GM21529 (cell line): ENCODE results near the gene MCM5.

ENCODE experiments used
- ATAC-seq: cut with Tn5 transposase; IDR thresholded peaks from one replicate; pipeline ENCODE4 v1.9.1; 2021; ENCODE audit not compliant: unreplicated experiment

Gene MCM5

DNA sequence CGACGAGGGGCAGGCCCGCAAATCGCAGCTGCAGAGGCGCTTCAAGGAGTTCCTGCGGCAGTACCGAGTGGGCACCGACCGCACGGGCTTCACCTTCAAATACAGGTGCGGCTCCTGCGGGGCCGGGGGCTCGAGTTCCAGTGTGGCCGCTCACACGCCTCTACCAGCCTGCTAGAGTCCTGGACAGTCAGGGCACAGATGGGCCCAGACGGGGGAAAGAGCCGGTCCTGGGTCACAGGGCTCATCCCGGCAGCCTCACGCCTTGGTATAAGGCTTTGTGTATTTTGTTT lies 506 bp downstream of the MCM5 start:
- no peak for ATAC-seq

GRCh38 chr22:35401863-35402262 lies 1.9 kb downstream of the MCM5 start:
- no peak for ATAC-seq

DNA sequence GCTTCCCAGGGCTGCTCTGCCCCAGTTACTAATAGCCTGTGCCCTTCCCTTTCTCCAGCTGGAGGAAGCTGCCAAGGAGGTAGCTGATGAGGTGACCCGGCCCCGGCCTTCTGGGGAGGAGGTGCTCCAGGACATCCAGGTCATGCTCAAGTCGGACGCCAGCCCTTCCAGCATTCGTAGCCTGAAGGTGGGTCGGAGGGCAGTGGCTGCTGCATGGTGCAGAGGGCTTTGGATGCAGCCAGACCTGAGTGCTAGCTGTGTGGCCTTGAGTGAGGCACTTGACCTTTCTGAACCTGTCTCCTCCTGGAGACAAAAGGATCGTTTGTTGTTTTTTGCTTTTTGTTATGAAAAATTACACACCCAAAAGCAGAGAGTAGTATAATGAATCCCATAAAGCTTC lies 3.4 kb downstream of the MCM5 start:
- ATAC-seq, result no peak

GRCh38 chr22:35404176-35404575 lies 4.2 kb downstream of the MCM5 start:
- no peak for ATAC-seq

DNA sequence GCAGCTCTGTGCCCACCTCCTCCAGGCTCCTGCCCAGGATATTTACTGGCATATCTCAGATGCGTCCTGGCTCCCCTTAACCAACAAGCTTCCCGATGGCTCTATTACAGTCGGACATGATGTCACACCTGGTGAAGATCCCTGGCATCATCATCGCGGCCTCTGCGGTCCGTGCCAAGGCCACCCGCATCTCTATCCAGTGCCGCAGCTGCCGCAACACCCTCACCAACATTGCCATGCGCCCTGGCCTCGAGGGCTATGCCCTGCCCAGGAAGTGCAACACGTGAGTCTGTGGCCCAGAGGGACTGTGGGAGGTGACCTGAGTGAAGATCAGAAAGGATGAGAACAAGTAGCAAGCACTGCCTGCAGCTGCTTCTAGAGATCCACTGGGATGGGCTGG lies 6.5 kb downstream of the MCM5 start:
- no peak for ATAC-seq

DNA sequence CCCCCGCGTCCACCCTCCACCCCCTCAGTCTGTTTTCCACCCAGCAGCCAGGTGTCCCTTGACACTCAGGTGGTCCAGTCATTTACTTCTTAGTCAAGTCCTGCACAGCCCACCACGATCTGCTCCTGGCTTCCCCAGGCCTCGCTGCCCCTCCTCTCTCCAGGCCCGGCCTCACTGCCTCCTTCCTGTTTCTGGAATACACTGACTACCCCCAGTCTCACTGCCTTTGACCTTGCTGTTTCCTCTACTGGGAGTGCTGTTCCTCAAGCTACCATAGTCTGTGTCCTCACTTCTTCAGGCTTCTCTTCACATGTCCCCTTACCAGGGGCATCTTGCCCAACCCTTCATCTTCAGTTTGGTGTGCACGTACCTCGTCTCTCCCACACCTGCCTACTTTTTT lies 7.4 kb downstream of the MCM5 start:
- no peak for ATAC-seq

DNA sequence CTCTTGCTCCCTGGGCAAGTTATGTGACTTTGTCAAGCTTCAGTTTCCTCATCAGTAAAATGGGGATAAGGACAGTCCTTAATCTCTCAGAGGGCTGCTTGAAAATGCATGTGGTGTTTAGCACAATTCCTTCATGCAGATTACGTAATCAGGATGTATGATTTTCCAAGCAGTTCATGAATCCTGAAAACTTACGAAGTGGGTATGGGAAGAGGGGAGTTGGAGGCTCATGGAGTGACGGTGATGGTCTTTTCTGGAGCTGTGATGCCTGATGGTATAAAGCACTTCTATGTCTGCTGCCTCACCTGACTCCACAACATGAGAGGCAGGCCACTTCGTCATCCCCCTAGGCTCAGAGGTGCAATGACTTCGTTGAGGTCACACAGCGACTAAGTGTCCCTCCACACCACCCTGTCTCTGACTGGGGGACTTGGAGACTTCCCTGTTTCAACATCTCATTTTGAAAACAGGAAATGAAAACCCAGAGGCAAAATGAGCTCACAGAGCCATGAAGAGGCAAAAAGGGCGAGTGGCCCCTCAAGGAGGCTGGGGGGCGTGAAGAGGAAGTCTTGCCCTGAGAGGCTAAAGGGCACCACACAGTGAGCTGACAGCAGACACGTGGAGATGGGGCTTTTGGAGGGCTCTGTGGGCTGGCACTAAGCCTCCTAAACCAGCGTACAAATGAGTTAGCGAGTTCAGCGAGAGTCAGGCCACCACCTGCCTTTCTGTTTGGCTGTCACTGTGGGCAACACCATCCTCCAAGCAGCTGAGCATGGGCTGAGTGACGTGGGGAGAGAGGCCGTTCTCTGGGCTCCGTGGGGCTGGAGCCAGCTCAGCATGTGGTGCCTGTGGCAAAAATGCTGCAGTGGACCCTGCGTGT lies 10.1 kb downstream of the MCM5 start:
- peak; percentile 62 for ATAC-seq

- ATAC-seq, result peak; percentile 5
Measured at GRCh38 chr22:35410663-35411034, 10.7 kb downstream of the MCM5 start.

- peak; percentile 34 for ATAC-seq
Measured at GRCh38 chr22:35411102-35411501, 11.2 kb downstream of the MCM5 start.

GRCh38 chr22:35413624-35414023 lies 13.7 kb downstream of the MCM5 start:
- no peak for ATAC-seq

DNA sequence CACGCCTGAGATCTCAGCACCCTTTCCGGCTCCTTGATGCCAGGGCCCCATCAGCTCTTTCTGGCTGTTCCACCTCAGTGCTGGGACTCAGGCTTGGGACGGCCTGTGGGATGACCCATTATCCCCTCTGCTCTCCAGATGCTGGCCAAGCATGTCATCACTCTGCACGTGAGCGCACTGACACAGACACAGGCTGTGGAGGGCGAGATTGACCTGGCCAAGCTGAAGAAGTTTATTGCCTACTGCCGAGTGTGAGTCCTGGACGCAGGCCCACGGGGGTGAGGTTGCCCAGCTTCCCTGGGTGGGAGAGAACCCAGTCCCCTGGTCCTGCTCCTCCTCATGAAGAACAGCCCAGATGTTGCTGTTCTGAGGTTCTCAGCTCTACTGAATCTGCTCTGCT lies 17.7 kb downstream of the MCM5 start:
- no peak for ATAC-seq

GRCh38 chr22:35418088-35418487 lies 18.1 kb downstream of the MCM5 start:
- ATAC-seq, result no peak

- no peak for ATAC-seq
Measured at GRCh38 chr22:35418731-35419130, 18.8 kb downstream of the MCM5 start.

DNA sequence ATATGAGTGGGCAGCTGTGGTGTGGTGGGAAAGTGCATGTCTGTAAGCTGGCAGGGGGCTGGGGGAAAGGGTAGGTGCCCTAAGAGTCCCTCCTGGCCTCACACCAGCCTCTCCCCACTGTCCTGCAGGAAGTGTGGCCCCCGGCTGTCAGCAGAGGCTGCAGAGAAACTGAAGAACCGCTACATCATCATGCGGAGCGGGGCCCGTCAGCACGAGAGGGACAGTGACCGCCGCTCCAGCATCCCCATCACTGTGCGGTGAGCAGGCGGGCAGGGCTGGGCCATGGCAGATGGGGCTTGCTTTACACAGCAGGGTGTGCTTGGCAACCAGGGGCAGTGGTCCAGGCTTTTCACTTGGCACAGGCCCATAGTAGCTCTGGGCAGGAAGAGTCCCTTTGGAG lies 19.8 kb downstream of the MCM5 start:
- no peak for ATAC-seq

DNA sequence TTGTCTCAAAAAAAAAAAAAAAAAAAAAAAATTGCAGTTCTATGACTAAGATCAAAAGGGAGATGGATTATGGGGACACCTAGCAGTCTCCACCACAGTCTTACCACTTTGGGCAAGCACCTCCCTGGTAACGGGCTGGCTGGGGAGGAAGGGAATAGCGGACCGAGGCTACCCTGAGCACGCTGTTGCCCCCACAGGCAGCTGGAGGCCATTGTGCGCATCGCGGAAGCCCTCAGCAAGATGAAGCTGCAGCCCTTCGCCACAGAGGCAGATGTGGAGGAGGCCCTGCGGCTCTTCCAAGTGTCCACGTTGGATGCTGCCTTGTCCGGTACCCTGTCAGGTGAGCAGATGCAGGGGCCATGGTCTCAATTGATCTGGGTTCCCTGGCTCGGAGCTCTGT lies 21.2 kb downstream of the MCM5 start:
- no peak for ATAC-seq

GRCh38 chr22:35422145-35422544 lies 22.2 kb downstream of the MCM5 start:
- no peak for ATAC-seq

- no peak for ATAC-seq
Measured at GRCh38 chr22:35422936-35423335, 23.0 kb downstream of the MCM5 start.

DNA sequence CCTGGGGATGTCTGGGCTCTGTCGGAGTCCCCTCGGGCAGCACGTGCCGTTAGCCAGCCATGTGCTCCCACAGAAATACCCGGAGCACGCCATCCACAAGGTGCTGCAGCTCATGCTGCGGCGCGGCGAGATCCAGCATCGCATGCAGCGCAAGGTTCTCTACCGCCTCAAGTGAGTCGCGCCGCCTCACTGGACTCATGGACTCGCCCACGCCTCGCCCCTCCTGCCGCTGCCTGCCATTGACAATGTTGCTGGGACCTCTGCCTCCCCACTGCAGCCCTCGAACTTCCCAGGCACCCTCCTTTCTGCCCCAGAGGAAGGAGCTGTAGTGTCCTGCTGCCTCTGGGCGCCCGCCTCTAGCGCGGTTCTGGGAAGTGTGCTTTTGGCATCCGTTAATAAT lies 24.1 kb downstream of the MCM5 start:
- ATAC-seq, result no peak

GRCh38 chr22:35424761-35425160 lies 24.8 kb downstream of the MCM5 start:
- ATAC-seq, result no peak

GRCh38 chr22:35425546-35425945 lies 25.6 kb downstream of the MCM5 start:
- ATAC-seq, result no peak

GRCh38 chr22:35425971-35426800 lies 26.2 kb downstream of the MCM5 start:
- no peak for ATAC-seq

DNA sequence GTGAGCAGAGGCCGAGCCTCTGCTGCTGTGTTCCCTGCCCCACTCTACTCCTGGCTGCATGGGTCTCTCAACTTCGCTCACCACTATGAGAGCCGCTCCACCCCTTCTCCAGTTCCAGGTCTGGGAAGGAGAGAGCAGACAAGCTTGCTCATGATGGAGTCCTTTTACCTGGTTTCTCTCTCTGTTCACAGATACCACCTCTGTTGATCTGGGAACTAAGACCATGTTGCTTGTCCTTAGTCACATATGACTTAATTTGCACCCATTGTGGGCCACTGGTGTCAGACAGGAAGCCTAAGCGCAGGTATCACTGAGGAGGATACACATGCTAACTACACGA lies 26.8 kb downstream of the MCM5 start:
- no peak for ATAC-seq

GRCh38 chr22:35430897-35431322 lies 31.0 kb downstream of the MCM5 start:
- ATAC-seq, result no peak
